Activated CD8-positive, alpha-beta memory T cell treated with anti-CD3 and anti-CD28 coated beads, Interleukin-2, amount 50 U/mL, for 48 hours (primary cell): ENCODE data around the gene ATAT1.

Experiments used
- DNase-seq: peaks from one replicate; pipeline ENCODE4 v3.0.0-alpha.2; 2020

The ATAT1 gene

GRCh38 chr6:30613251-30614043 is 13.2 kb upstream of the ATAT1 start:
- no peak for DNase-seq

GRCh38 chr6:30614044-30614842 is 12.4 kb upstream of the ATAT1 start:
- DNase-seq: no peak

DNA sequence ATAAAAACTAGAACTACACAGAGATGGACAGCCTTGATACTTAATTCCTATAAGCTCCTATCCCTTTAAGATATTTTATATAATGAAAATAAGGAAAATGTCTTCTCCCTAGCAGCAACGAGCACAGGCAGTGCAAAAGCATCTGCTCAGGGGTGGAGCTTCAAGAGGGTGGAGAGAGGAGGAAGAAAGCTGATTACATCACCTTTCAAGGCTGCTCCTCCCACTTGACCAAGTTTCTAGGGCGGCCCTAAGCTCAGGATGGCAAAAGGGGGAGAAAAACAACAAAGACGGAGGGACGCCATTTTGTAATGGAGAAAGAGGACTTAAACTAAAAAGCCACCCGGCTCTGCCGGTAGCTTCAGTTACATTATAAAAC is 11.8 kb upstream of the ATAT1 start:
- peak; percentile 81 for DNase-seq

DNA sequence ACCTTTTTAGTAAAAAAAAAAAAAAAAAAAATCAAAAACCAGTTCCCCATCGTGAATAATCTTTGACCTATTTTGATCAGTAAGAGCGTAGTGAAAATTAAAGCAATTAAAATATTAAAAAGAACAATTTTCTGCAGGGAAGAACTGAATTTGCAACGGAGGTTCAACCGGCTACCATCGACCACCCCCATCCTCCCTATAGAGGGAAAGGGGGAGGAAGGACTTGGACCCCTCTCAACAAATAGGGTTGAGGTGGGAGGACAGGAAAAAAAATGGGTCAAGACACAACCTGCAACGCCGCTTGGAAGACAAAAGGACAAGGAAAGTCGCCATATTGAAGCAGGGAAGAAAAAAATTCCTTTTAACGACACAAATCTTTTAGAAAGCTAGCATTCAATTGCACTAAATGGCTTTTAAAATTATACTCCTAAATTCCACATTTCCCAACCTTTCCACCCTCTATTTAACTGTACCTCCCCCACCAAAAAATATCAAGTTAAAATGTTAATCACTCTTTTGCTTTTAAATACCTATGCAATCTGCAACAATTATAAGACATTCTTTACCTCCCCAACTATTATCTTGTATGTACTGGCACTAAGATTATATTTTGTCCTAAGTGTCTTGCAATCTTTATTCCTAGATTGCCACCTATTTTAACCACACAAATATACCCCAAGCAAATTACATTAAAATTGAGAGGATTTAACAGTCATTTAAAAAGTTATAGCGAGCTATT is 11.3 kb upstream of the ATAT1 start:
- peak; percentile 75 for DNase-seq

DNA sequence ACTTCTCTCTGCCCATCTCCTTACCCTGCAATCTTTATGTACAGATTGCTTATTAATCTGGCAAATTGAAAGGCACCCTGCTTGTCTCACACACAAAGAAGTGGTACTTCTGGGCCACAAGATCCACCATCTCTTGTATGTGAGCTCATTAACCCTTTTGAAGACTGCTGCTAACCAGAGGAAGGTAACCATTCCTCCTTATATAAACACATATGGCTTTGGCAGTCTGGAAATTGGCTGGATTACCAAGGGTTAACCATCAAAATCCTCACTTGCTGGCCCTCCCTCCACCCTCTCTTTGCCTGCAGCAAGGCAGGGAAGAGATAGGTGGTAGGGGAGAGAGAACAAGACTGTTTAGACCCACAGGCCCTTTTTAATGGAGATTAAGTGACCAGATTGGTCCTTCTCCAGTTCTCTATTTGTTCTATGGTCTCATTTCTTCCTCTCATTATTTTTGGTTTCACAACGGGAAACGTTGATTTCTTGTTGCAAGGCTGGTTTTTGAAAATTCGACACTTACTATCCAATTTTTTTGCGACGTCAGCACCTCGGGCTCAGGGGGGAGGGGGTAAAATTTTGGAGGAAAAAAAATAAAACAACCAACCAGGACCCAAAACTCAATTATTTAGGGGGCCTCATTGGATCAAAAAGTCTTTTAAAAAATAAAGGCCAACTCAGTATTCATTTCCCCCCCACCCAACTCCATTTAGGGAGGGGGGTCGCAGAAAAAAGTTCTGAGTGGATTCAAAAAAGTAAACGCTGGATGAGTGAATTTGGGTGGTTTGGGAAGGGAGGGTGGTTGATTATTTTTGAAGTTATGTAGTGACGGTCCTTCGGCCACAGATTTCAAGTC is 10.5 kb upstream of the ATAT1 start:
- DNase-seq: no peak

DNA sequence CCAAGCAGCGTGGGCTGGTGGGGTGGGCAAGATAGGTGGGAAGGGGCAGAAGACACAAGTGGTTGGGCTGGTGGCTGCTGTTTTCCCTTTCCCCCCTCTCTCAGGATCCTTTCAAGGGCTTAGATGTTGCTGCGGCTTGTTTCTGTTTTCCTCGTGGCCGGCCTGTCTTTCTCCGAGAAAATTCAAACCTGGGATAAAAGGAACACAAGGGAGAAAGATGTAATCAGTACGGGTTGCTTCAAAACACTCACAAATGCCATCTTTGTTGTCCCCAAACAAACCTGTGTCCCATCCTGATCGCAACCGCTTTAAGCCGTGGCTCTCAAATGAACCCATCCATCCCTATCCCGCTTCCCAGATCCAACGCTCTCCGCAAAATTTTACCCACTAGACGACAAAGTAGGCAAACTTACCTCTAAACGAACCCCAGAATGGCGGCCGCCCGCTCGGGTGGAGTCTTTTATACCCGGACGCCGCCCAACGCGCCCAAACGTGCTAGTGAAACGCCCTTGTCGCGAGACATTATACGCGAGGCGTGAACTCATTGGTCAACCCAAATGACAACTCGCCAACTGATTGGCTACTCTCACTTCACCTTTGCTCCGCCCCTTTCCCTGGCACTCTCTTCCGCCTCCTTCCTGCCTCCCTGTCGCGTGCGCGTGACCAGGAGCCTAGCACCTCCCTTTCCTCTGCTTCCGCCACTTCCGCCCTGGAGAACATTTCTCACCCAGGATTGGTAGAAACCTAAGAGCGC is 9.7 kb upstream of the ATAT1 start, which contains the start of gene PPP1R10:
PPP1R10 (minus strand) TSS at position 433 of the 754 bp plus-strand sequence. CDS start 7,299 bp downstream, outside the sequence.
- peak; percentile 99 for DNase-seq

DNA sequence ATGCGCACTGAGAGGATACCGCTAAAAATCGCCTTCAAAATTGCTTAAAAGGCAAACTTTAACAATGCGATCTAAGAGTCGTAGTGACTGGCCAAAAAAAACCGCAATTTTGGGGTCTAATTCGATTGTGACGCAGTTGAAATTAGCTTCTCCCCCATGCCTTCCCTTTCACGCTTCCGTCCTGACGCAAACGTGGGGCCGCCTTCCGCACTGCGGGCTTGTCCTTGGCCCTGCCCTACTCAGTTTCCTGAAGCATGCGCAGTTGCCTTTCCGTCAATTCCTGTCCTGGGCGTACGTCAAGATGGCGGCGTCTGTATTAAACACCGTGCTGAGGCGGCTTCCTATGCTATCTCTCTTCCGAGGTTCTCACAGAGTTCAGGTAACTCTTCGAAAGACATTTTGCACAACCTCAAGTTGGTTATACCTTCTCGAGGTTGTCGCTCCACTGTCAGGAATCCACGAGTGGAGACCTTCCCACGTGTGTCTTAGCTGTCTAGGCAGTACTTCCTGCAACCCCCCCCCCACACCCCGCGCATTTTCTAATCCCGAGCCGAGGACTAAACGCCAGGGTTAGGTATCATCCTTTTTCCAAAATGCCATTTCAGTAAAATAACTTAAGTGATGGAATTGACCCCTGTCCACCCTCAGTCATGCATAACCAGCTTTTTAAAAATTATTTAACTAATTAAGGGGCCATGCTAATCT is 9.0 kb upstream of the ATAT1 start, which contains the start of gene MRPS18B:
MRPS18B (plus strand) TSS at position 276 of the 705 bp plus-strand sequence; CDS start at position 302, 26 bp downstream.
- peak; percentile 95 for DNase-seq

- DNase-seq: no peak
Observed at GRCh38 chr6:30618270-30618797, 8.3 kb upstream of the ATAT1 start.

- DNase-seq: no peak
Observed at GRCh38 chr6:30619561-30619960, 7.1 kb upstream of the ATAT1 start.

DNA sequence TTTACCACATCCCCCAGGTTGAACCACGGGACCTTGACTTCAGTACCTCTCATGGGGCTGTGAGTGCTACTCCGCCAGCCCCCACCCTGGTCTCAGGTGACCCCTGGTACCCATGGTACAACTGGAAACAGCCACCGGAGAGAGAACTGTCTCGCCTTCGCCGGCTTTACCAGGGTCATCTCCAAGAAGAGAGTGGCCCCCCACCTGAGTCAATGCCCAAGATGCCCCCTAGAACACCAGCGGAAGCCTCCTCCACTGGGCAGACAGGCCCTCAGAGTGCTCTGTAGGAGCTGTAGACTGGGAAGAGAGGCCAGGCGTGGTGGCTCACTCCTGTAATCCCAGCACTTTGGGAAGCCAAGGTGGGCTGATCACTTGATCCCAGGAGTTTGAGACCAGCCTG is 1.2 kb upstream of the ATAT1 start:
- DNase-seq: no peak

DNA sequence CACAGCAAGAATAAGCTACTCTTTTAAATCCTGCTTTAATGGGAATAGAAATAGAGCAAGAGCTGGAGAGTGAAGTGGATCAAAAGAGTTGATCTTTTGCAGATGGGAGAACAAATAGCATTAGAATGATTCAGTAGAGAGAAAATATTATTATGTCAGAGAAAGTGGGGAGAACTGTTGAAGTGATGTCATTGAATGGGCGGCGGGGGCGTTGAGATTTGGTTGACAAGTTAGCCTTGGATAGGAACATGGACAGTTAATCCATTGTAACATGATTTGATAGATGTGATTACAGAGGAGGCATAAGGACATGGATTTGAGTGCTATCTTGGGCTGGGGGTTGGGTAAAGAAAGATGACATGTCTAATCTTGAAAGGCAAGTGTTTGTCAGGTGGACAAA is 9.2 kb downstream of the ATAT1 start:
- DNase-seq: no peak

DNA sequence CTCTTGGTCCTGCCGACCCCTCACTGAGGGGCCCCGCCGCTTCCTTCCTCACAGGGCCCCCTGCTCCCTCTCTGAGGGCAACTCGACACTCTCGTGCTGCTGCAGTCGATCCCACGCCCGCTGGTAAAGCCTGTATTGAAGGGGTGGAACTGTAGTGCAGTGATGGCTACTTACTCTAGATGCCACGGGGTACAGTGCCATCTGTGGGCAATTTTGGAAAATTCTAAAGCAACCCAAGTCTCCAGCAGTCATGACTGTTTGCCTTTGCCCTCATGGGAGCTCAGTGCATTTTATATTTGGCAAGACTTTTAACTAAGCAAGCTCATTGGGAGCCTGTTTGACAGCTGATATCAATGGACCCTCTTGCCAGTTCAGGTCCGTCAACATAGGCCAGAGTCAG is 13.8 kb downstream of the ATAT1 start:
- DNase-seq: no peak

- DNase-seq: no peak
Observed at GRCh38 chr6:30641048-30641447, 14.4 kb downstream of the ATAT1 start.

- no peak for DNase-seq
Observed at GRCh38 chr6:30643656-30644055, 17.0 kb downstream of the ATAT1 start.

DNA sequence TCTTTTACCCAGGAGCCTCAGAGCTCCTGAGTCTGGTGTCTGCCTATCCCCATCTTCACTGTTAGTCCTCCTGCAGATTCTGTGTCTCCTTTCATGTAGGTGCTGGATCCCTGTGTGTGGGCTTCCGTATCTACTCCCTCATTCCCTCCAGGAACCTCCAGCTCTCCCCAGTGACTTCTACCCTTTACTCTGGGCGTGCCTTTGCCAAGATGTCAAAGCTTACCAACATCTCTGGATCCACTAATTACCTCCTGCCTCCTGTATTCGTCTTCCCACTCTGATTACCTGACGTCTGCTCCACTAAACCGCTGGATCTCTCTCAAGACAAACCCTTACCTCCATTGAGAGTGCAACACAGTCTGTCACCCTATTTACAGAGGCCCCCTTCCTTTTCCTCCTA is 18.1 kb downstream of the ATAT1 start:
- DNase-seq: no peak

- no peak for DNase-seq
Observed at GRCh38 chr6:30645989-30646388, 19.3 kb downstream of the ATAT1 start.

DNA sequence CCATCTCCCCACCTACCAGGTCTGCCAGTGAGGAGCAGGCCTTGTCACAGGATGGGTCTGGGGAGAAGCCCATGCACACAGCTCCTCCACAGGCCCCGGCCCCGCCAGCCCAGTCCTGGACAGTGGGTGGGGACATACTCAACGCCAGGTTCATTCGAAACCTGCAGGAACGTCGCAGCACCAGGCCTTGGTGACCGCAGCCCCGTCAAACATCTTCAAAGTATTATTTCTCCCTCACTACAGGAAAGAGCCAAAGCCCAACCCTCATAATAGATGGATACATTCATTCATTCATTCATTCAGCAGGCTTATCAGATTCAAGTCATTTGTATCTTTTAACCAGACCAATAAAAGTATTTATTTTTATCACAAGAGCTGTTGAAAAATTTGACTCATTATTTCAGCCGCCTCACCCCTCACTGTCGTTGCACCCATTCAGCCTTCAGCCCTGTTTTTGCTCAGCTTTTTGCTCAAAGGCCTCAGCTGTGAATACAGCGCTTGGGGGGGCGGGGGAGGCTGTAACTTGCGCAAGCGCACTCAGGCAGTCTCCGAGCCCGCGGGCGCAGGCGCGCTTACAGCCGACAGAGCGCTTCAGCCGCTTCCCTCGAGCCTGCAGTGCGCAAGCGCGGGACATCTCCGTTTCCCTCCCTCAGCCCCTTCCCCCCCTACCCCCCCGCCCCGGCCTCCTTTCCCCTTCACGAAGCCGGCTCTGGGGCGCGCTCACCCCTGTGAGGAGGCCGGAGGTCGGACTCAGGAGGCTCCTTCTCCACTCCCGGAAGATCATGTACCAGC is 20.0 kb downstream of the ATAT1 start, which contains the start of gene C6orf136:
C6orf136 (plus strand) TSS at position 684 of the 792 bp plus-strand sequence; CDS start at position 783, 99 bp downstream.
- peak; percentile 94 for DNase-seq

GRCh38 chr6:30647242-30648116 is 20.8 kb downstream of the ATAT1 start:
- DNase-seq: peak; percentile 91
